Stimulated activated CD4-positive, alpha-beta T cell treated with anti-CD3 and anti-CD28 coated beads, Interleukin-15, amount 100 ng/mL, for 48 hours (primary cell): ENCODE data around the gene SLC16A13.
"Not testable (repeated sequence)": the region's sequence is repeated elsewhere in the genome, so short reads cannot be mapped to it uniquely, and the experiment has no call there.

Experiments
- DNase-seq, 2 donors: peaks; one replicate each; pipeline ENCODE4 v3.0.0-alpha.2; 2020; ENCODE audit warnings: low read depth in 2 of 2

SLC16A13 gene

DNA sequence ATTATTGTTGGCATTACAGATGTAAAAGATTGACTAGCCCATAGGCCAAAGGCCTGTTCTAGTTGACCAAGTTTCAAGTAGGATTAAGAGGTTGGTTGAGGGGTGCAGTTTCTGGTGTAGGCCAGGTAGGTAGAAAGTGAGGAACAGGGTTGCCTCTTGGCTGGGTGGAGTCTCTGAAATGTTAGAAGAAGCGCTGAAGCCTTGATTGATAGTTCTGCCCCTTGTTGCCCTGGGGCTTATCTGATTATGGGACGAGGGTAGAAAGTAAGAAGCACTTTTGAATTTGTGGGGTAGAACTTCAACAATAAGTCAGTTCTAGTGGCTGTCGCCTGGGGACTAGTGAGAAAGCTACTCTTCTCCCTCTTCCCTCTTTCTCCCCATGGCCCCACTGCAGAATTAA is 6.7 kb upstream of the SLC16A13 start:
- no peak for DNase-seq

DNA sequence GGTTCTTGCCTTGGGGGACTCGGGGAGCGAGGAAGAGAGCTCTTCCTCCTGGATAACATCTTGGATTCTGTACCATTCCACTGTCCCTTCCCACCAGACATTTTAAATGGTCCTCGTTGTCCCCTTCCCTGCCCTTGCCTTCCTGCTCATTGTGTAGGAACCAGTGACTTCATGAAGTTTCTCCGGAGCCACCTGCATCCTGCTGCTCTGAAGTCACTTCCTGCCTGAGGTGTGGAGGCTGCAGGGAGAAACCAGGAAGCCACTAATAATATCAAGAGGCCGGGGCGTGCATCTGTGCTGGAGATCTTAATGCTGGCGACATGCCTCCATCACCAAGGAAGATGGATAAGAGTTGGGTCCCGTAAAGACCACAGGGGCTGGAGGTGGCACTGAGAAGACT is 6.2 kb upstream of the SLC16A13 start:
- no peak for DNase-seq

DNA sequence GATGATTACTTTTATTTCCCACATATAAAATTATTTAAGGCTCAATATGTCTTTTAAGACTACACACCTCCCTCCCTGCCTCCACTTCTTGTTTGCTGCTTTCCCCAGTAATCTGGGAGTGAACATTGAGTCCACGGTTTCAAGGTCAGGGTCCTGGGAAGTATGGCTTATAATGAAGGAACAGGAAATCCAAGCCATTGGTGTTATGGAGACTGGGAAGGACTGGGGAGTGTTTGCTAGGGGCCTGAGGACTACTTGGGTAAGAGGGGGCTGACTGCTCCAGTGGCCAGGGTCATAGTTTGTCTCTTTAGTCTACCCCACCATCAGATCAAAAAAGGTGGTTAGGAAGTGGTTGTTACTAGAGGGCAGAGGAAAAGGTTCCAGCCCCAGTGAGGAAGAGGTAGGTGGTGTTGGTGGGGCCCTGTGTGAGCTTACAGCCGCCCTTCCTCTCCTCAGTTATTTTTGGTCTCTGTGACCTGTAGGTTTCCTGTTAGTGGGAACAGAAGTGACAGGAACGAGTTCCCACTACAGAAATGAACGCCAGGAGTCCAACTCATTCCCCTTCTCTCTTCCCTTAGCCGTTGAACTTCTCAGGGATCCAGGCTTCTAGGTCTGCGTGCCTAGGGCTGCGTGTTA is 742 bp upstream of the SLC16A13 start:
- no peak for DNase-seq

DNA sequence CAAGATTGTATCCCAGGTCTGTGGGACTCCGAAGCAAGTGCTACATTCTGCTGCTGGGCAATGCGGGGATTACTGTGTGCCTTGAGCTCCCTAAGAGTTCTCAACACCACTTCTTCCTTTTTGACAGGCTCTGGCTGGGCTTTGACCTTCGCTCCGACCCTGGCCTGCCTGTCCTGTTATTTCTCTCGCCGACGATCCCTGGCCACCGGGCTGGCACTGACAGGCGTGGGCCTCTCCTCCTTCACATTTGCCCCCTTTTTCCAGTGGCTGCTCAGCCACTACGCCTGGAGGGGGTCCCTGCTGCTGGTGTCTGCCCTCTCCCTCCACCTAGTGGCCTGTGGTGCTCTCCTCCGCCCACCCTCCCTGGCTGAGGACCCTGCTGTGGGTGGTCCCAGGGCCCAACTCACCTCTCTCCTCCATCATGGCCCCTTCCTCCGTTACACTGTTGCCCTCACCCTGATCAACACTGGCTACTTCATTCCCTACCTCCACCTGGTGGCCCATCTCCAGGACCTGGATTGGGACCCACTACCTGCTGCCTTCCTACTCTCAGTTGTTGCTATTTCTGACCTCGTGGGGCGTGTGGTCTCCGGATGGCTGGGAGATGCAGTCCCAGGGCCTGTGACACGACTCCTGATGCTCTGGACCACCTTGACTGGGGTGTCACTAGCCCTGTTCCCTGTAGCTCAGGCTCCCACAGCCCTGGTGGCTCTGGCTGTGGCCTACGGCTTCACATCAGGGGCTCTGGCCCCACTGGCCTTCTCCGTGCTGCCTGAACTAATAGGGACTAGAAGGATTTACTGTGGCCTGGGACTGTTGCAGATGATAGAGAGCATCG is 2.4 kb downstream of the SLC16A13 start:
- DNase-seq, result no peak

DNA sequence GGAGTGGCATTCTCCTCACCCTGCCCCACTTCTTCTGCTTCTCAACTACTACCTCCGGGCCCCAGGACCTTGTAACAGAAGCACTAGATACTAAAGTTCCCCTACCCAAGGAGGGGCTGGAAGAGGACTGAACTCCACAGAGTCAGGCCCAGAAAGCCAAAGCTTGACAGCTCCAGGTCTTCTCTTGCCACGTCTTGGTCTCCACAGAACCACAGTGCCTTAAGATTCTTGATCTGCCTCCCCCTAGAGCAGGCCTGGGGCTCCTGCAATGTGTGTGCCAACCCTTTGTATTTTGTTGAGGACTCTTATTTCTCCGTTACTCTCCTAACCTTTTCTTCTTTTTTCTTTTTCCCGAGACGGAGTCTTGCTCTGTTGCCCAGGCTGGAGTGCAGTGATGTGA is 4.0 kb downstream of the SLC16A13 start:
- DNase-seq, result no peak

DNA sequence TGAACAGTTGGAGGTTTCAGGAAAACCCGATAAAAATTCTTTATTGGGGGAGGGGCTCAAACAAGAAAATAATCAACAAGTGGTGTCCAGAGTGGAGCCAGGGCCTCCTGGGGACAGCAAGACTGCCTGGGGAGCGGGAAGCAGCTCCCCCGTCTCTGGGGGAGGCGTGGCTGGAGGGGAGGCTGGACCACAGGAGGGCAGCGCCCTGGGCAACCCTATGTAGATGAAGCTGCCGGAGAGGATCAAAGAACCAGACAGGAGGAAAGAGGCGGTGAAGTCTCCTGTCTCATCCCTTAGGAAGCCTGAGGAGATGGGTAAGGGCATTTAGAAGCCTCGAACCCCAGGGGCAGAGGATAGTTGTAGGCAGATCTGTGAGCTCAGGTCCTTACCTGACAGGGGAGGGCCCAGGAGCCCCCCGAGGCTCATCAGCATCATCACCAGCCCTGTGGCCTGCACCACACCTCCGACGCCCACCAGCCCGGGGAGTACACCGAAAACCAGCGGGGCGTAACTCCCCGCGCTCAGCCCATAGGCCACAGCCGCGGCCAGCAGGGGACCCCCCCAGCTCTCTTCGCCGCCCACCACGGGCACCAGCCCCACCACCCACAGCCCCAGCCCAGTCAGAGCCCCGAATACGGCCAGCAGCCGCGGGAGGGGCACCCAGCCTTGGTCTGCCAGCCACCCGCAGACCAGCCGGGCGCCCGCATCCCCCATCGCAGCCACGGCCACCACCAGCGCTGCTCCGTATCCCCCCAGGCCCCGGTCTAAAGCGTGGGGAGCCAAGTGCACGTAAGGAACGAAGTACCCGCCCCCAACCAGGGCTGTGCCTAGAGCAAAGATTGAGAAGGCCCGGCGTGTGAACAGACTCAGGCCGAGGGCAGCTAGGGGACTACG is 6.0 kb downstream of the SLC16A13 start:
- DNase-seq, result no peak

DNA sequence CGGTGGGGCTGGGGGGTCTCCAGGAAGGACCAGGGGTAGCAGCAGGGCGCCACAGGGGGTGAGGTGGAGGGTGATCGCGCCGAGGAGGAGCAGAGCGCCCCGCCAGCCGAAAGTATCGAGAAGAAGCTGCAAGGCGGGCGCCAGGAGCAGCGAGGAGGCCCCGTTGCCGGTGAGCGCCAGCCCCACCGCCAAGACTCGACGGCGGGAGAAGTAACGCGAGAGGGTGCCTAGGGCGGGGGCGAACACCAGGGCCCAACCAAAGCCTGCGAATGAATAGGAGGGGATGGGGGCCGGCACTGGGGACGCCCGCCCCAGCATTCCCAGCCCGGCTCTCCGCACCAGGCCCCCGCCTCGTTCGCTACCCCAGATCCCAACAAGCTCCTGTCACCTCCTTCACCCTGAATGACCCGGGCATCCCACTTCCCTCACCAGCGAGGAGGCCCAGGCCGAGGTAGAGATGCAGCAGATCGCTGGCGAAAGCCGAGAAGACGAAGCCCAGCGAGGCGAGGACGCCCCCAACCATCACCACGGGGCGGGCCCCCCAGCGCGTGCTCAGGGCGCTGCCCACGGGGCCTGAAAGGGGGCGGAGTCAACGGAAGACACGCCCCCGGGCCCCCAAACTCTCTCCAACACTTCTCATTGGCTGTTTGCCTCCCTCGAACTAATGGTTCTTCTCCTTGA is 6.8 kb downstream of the SLC16A13 start:
- no peak for DNase-seq

DNA sequence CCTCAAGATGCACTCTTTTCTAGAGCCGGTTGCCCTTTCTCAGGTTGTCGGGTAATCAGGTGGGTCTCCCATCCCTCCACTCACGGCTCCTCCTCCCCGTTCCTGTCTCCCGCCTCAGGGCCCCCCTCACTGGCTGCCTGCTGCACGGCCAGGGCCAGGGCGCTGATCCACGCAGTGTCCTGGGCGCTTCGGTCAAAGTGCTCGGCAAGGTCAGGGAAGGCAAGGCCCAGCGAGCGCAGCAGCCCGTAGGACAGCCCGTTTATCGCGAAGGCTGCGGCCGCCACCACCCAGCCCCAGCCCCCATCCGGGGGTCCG is 7.3 kb downstream of the SLC16A13 start:
- no peak for DNase-seq

DNA sequence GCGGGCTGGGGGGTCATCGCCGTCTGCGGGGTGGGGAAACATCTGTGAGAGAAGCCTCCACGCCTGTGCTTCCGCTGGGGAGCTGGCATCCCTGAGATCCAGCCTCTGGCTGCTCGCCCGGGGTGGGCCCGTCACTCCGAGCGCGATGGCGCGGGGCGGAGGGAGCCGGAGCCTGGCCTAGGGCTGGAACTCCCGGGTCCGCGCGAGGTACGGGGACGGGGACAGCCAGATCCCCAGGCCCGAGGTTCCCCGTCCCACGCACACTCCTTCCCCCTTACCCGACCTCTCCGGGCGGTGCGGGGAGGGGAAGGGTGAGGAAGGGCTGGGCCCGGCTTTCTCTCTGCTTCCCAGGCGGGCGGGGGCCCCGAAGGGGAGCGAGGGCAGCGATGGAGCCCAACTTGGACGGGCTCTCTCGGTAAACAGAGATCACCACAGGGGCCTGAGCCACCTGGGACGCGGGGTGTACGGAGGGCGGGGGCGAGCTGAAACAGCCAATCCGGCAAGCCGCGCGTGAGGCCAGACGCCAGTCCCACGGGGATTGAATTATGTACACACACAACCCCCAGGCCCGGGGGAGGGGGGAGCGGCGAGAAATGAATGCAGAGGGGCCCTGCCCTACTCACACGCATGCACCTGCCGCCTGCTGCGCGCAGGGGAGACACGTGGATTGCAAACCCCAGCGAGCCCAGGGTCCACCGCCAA is 7.8 kb downstream of the SLC16A13 start, which contains the start of gene SLC16A11:
SLC16A11 (minus strand) TSS at position 596 of the 702 bp plus-strand sequence; CDS start at position 17, 579 bp downstream.
- DNase-seq, result no peak

DNA sequence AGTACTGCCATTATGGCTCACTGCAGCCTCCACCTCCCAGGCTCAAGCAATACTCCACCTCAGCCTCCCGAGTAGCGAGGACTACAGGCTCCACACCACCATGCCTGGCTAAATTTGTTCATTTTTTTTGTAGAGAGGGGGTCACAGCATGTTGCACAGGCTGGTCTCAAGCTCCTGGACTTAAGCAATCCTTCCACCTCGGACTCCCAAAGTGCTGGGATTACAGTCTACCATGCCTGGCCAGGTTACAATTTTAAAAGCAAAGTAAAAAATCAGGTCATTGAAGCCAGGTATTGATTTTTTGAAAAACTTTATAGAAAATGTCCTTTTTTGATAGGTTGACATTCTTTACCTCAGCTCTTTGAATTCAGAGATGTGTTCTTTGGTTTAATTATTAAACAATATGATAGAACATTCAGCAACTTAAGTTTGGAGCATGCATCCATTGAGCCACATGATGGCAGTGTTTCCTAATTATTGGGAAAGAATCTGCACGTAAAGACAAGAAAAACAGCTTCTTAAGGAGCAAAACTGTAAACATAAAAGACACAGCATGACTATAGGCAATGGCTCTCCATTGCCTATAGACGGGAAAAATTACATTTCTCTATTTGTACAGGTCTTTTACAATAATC is 9.8 kb downstream of the SLC16A13 start:
- no peak for DNase-seq

DNA sequence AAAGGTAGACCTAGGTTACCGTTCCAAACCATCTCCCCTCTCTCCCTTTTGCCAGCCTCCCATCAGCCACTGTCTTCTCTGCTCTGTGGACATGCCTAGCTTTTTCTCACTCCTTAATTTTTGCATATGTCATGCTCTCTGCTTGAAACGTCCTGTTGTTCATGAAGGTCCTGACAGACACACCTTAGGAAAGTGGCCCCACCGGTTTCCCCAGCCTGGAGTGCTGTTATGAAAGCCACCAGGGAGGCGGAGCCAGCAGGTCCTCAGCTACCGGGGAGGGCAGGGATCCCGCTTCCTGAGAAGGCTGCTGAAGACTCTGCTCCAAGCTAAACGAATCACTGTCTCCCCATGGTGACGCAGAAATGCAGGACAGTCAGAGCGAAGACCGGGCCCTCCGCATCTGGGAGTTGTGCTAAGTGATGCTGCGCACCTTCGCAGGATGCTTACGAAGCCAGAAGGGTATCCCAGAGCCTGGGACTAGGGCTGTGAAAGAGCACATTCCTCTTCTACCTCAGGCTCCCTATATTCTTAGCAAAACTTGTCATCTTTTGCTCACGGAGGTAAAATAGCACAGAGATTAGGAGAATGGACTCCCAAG is 10.4 kb downstream of the SLC16A13 start:
- no peak for DNase-seq

DNA sequence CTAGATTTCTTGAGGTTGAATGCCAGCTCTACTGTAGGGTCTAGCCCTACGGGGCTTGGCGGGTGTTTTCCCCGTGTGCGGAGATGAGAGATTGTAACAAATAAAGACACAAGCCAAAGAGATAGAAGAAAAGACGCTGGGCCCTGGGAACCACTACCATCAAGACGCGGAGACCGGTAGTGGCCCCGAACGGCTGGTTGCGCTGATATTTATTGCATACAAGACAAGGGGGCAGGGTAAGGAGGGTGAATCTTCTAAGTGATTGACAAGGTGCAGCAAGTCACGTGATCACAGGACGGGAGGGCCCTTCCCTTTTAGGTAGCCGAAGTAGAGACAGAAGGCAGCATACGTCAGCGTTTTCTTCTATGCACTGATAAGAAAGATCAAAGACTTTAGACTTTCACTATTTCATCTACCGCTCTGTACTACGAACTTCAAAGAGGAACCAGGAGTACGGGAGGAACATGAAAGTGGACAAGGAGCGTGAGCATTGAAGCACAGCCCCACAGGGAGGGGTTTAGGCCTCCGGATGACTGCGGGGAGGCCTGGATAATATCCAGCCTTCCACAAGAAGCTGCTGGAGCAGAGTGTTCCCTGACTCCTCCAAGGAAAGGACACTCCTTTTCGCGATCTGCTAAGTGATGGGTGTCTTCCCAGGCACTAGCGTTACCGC is 11.0 kb downstream of the SLC16A13 start:
- DNase-seq, result peak in 1 of 2 donors; percentile 64

DNA sequence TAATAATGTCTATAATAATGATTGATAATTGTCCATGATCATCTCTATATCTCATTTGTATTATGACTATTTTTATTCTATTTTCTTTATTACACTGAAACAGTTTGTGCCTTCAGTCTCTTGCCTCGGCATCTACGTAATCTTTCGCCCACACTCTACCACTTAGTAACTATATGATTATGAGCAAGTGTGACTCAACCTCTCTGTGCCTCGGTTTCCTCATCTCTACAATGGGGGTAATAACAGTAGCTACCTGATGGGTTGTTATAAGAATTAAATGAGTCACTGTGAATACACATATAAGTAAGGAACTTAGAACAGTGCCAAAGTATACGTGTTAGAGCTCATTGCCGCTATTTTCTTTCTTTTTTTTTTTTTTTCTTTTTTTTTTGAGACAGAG is 11.8 kb downstream of the SLC16A13 start:
- DNase-seq, result no peak

DNA sequence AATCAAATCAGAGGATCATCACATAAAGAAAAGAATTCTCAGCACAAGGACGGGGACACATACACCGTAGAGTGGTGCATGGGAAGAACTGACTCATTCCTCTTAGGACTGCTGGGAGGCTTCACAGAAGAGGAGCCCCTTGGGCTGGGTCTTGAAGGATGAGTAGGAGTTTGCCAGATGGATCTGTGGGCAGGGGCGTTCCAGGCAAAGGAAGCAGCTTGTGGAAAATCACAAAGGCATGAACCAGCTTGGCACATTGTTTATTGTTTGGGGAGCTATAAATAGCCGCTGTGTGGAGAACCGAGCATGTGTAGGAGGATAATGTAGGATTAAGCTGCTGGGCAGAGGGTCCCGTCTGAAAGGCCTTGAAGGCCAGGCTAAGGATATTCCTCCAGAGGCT is 13.2 kb downstream of the SLC16A13 start:
- no peak for DNase-seq

DNA sequence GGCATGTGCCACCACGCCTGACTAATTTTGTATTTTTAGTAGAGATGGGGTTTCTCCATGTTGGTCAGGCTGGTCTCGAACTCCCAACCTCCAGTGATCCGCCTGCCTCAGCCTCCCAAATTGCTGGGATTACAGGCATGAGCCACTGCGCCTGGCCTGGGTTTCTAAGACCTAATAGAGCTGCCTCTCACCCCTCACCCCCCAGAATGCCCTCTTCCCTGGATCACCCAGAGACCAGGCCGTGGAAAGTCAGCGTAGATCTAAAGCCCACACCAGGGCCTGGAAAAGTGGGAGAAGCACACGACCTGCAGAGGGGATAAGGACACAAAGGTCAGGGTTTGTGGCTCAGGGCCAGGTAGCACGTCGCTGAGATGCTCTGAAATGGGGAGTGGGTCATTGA is 14.8 kb downstream of the SLC16A13 start:
- not testable (repeated sequence) for DNase-seq

DNA sequence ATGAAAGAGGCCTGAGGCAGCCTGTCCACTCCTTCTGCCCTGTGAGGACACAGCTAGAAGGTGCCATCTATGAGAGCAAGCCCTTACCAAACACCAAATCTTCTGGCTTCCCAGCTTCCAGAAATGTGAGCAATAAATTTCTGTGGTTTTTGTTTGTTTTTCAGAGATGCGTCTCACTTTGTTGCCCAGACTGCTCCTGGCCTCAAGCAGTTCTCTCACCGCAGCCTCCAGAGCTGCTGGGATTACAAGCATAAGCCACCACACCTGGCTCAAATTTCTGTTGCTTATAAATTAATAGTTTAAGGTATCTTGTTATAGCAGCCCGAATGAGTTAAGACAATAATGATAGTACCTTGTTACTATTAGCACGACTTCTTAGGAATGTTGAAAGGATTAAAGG is 20.6 kb downstream of the SLC16A13 start:
- DNase-seq, result no peak

DNA sequence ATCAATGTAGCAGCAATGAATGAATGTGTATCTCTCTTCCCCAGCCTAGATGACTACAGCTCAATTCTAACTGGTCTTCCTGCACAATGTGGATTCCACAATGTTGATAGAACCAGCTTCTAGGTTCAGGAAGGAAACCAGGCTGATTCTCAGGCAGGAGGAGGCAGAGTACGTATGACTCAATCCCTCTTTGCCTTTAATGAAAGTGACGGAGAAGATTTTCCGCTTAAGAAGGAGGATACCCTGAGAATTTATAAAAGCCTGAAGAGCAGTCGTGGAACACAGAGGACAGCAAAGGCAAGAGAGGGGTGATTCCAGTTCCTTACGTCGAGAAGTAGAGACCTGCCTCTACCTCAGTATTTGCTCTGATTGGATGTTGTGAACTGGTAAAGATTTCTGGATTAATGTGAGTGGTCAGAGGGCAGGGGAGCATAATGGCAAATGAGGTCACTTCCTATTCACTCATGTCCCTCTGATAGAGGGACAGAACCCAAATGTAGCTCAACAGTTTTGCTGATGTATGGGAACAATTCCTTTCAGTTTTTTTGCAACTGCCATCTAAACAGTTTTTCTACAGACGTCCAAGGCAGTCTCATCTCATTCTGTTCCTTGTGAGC is 23.1 kb downstream of the SLC16A13 start:
- no peak for DNase-seq

DNA sequence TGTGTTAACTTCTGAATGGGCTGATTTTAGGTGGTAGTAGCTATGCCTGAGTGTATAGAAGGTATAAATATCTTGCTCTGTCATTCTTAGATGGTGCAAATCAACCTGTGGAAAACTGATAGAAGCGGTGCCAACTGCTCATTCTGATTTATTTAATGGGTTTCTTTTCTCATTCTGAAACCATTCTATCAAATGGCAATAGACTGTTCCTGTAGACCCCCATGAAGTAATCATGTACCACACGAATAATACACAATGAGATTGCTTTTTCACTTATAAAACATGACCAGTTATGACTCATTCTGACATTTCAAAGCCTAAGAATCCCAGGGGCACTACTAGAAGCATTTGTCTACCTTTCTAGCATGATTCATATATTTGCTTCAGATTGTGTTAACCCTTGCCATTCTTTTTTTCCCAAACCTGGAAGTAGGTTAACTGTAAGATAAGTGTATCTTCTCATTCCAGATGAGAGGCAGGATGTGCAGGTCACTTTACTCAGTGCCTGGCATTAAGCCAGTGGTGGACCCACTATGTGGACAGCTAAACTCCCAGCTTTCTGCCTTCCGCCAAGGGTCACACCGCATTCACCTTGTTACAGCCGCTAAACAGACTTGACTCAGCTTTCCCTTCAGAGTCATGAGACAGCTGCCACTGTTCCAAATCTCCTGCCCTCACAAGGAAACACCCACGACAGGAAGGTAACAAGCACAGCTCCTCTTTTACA is 24.5 kb downstream of the SLC16A13 start:
- no peak for DNase-seq
